KMS-11 (cell line): Measurements from ENCODE around the gene L1CAM.

ENCODE experiments used
- H2AFZ ChIP-seq: fragments of 200-600 bp; sonication (generic); 2 replicates; pipeline ENCODE4 v1.6.1; 2016; ENCODE audit warnings: antibody characterized with exemption, mixed run types, low read depth
- H3K27ac ChIP-seq: fragments of 200-600 bp; sonication (generic); 2 replicates; pipeline ENCODE4 v1.6.1; 2016; ENCODE audit warnings: mild to moderate bottlenecking, mixed run types
- H3K27me3 ChIP-seq: fragments of 200-600 bp; sonication (generic); 2 replicates; pipeline ENCODE4 v1.6.1; 2017; ENCODE audit warnings: mild to moderate bottlenecking, low read depth, mixed run types, moderate library complexity; ENCODE audit not compliant: insufficient read depth
- H3K36me3 ChIP-seq: fragments of 200-600 bp; sonication (generic); 2 replicates; pipeline ENCODE4 v1.6.1; 2017; ENCODE audit warnings: mild to moderate bottlenecking, mixed run types; ENCODE audit not compliant: insufficient read depth
- H3K4me1 ChIP-seq: fragments of 200-600 bp; sonication (generic); 2 replicates; pipeline ENCODE4 v1.6.1; 2016; ENCODE audit warnings: mild to moderate bottlenecking, low read depth, mixed run types; ENCODE audit not compliant: poor library complexity, severe bottlenecking
- H3K4me2 ChIP-seq: fragments of 200-600 bp; sonication (generic); 2 replicates; pipeline ENCODE4 v1.7.0; 2016; ENCODE audit warnings: mild to moderate bottlenecking, mixed run types
- H3K4me3 ChIP-seq: fragments of 200-600 bp; sonication (generic); IDR thresholded peaks from 2 replicates; pipeline ENCODE4 v1.6.1; 2017; ENCODE audit warnings: low read depth, low read length, mixed read lengths; ENCODE audit not compliant: insufficient read depth
- H3K79me2 ChIP-seq: fragments of 200-600 bp; sonication (generic); 2 replicates; pipeline ENCODE4 v1.6.1; 2016; ENCODE audit warnings: low read depth, mixed run types; ENCODE audit not compliant: insufficient read depth
- H3K9ac ChIP-seq: fragments of 200-600 bp; sonication (generic); 2 replicates; pipeline ENCODE4 v1.6.1; 2016; ENCODE audit warnings: mild to moderate bottlenecking, mixed run types
- H4K20me1 ChIP-seq: fragments of 200-600 bp; sonication (generic); 2 replicates; pipeline ENCODE4 v1.6.1; 2016; ENCODE audit warnings: mild to moderate bottlenecking, mixed run types; ENCODE audit not compliant: insufficient read depth
- CTCF ChIP-seq: fragments of 200-600 bp; sonication (generic); conservative IDR thresholded peaks from 2 replicates; pipeline ENCODE4 v1.6.1; 2017; ENCODE audit warnings: low read depth, mild to moderate bottlenecking, antibody characterized with exemption, low read length, moderate library complexity, mixed read lengths

The L1CAM gene

GRCh38 chrX:153901753-153902140, 15.8 kb upstream of the L1CAM start:
- Histone ChIP-seq H3K27ac (no peak overlapping the region), H2AFZ (no peak overlapping the region), H4K20me1 (no peaks in the 10 kb centered on the region), H3K79me2 (no peaks in the 10 kb centered on the region), H3K4me1 (peaks cover 35% of the 10 kb centered on the region), H3K4me2 (no peak overlapping the region), H3K4me3 (no peak overlapping the region), H3K27me3 (no peaks in the 10 kb centered on the region), H3K36me3 (no peaks in the 10 kb centered on the region), H3K9ac (no peak overlapping the region)
- no peak for TF ChIP-seq CTCF

- H3K4me2 ChIP-seq, result peak overlapping the region; percentile 82
- H4K20me1 ChIP-seq, result no peaks in the 10 kb centered on the region
- no peak overlapping the region for H2AFZ ChIP-seq
- H3K4me3 ChIP-seq, result no peak overlapping the region
- H3K27ac ChIP-seq, result peak overlapping the region; percentile 48
- TF ChIP-seq CTCF, result no peak
- peaks cover 35% of the 10 kb centered on the region for H3K4me1 ChIP-seq
- H3K9ac ChIP-seq, result no peak overlapping the region
- no peaks in the 10 kb centered on the region for H3K36me3 ChIP-seq
- no peaks in the 10 kb centered on the region for H3K27me3 ChIP-seq
- H3K79me2 ChIP-seq, result no peaks in the 10 kb centered on the region
These were observed 15.1 kb upstream of the L1CAM start for GRCh38 chrX:153900831-153901752.

GRCh38 chrX:153897899-153898298, 11.9 kb upstream of the L1CAM start:
- H2AFZ ChIP-seq, result no peak overlapping the region
- no peaks in the 10 kb centered on the region for H4K20me1 ChIP-seq
- H3K27ac ChIP-seq, result no peak overlapping the region
- no peak overlapping the region for H3K4me2 ChIP-seq
- peaks cover 25% of the 10 kb centered on the region for H3K4me1 ChIP-seq
- H3K9ac ChIP-seq, result no peak overlapping the region
- no peaks in the 10 kb centered on the region for H3K36me3 ChIP-seq
- no peaks in the 10 kb centered on the region for H3K79me2 ChIP-seq
- 0 out of 2 replicates have a peak, but pooled peaks cover 2% of the 10 kb centered on the region for H3K27me3 ChIP-seq
- no peak for TF ChIP-seq CTCF
- no peak overlapping the region for H3K4me3 ChIP-seq

GRCh38 chrX:153889123-153889522, 3.1 kb upstream of the L1CAM start:
- peaks cover 17% of the 10 kb centered on the region; the same call in 1 of the 2 replicates for H3K27me3 ChIP-seq
- no peaks in the 10 kb centered on the region for H3K4me1 ChIP-seq
- no peak for TF ChIP-seq CTCF
- H3K4me2 ChIP-seq, result no peak overlapping the region
- no peaks in the 10 kb centered on the region for H3K36me3 ChIP-seq
- no peaks in the 10 kb centered on the region for H3K79me2 ChIP-seq
- H2AFZ ChIP-seq, result no peak overlapping the region
- no peak overlapping the region for H3K9ac ChIP-seq
- no peak overlapping the region for H3K4me3 ChIP-seq
- no peaks in the 10 kb centered on the region for H4K20me1 ChIP-seq
- no peak overlapping the region for H3K27ac ChIP-seq
